Activated naive CD4-positive, alpha-beta T cell treated with anti-CD3 and anti-CD28 coated beads, Interleukin-2, amount 50 U/mL, for 24 hours (primary cell): ENCODE measurements around the gene SIGMAR1.

Experiments used
- H3K27ac Mint-ChIP-seq: one replicate; pipeline ENCODE4 v1.8.0; 2021; ENCODE audit warnings: mild to moderate bottlenecking, mixed read lengths
- H3K27me3 Mint-ChIP-seq: one replicate; pipeline ENCODE4 v1.8.0; 2021; ENCODE audit warnings: mixed read lengths
- H3K36me3 Mint-ChIP-seq: one replicate; pipeline ENCODE4 v1.8.0; 2021; ENCODE audit warnings: mixed read lengths
- H3K4me1 Mint-ChIP-seq: one replicate; pipeline ENCODE4 v1.8.0; 2021; ENCODE audit warnings: mixed read lengths
- H3K4me3 Mint-ChIP-seq: one replicate; pipeline ENCODE4 v1.8.0; 2021; ENCODE audit warnings: mild to moderate bottlenecking, mixed read lengths
- H3K9me3 Mint-ChIP-seq: one replicate; pipeline ENCODE4 v1.8.0; 2021; ENCODE audit warnings: mixed read lengths

The SIGMAR1 gene

GRCh38 chr9:34662526-34663302 lies 25.1 kb upstream of the SIGMAR1 start, which contains the start of gene CCL27:
Gene CCL27, minus strand, starts transcription at chr9:34662657. Its CDS starts 24 bp downstream, at chr9:34662633.
- Mint-ChIP-seq H3K9me3 (no peaks in the 10 kb centered on the region), H3K4me1 (peaks cover 50% of the 10 kb centered on the region), H3K27me3 (no peaks in the 10 kb centered on the region), H3K4me3 (peak within 1 kb of the TSS; percentile 26), H3K36me3 (peaks cover 2% of the 10 kb centered on the region), H3K27ac (peak within 1 kb of the TSS; percentile 84)

- Mint-ChIP-seq H3K9me3 (no peaks in the 10 kb centered on the region), H3K36me3 (peaks cover 2% of the 10 kb centered on the region), H3K27ac (no peak overlapping the region), H3K4me1 (peaks cover 48% of the 10 kb centered on the region), H3K4me3 (no peak overlapping the region), H3K27me3 (no peaks in the 10 kb centered on the region)
Measured at GRCh38 chr9:34659592-34660253, 22.1 kb upstream of the SIGMAR1 start.

DNA sequence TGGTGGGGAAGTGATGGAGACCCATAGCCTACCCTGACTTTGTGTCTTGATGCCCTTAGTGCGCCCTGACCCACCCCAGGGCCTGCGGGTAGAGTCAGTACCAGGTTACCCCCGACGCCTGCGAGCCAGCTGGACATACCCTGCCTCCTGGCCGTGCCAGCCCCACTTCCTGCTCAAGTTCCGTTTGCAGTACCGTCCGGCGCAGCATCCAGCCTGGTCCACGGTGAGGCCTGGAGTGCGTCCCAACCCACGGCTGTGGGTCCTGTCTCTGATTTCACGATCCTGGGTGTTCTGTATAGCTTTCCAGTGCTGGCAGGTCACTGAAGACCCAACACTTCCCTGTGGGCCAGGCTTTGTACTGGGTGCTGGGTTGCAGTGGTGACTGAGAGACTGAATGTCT lies 20.9 kb upstream of the SIGMAR1 start:
- Mint-ChIP-seq H3K9me3 (no peaks in the 10 kb centered on the region), H3K27ac (no peak overlapping the region), H3K4me3 (no peak overlapping the region), H3K4me1 (peaks cover 41% of the 10 kb centered on the region), H3K36me3 (peaks cover 2% of the 10 kb centered on the region), H3K27me3 (no peaks in the 10 kb centered on the region)

DNA sequence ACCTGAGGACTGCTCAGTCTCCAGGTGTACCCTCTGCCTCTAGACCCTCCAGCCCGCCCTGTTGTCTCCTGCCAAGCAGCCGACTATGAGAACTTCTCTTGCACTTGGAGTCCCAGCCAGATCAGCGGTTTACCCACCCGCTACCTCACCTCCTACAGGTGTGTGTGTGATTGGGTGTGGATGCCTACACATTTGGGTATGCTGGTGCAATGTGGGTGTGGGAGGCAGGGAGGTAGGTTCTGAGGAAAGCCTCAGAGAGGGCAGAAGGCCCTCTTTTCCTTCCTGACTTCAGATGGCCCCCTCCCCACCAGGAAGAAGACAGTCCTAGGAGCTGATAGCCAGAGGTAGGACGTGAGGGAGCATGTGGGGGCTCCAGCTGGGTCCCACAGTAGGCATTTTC lies 19.4 kb upstream of the SIGMAR1 start:
- no peak overlapping the region for H3K4me3 Mint-ChIP-seq
- H3K36me3 Mint-ChIP-seq = peaks cover 5% of the 10 kb centered on the region
- no peak overlapping the region for H3K27ac Mint-ChIP-seq
- no peaks in the 10 kb centered on the region for H3K27me3 Mint-ChIP-seq
- H3K4me1 Mint-ChIP-seq = peaks cover 41% of the 10 kb centered on the region
- no peaks in the 10 kb centered on the region for H3K9me3 Mint-ChIP-seq

- no peaks in the 10 kb centered on the region for H3K9me3 Mint-ChIP-seq
- H3K4me1 Mint-ChIP-seq = peaks cover 28% of the 10 kb centered on the region
- peaks cover 3% of the 10 kb centered on the region for H3K36me3 Mint-ChIP-seq
- H3K27ac Mint-ChIP-seq = no peak overlapping the region
- H3K4me3 Mint-ChIP-seq = no peak overlapping the region
- no peaks in the 10 kb centered on the region for H3K27me3 Mint-ChIP-seq
Measured at GRCh38 chr9:34655394-34655793, 17.8 kb upstream of the SIGMAR1 start.

- peaks cover 29% of the 10 kb centered on the region for H3K4me1 Mint-ChIP-seq
- no peak overlapping the region for H3K4me3 Mint-ChIP-seq
- peaks cover 3% of the 10 kb centered on the region for H3K36me3 Mint-ChIP-seq
- no peaks in the 10 kb centered on the region for H3K9me3 Mint-ChIP-seq
- peak overlapping the region; percentile 90 for H3K27ac Mint-ChIP-seq
- H3K27me3 Mint-ChIP-seq = no peaks in the 10 kb centered on the region
Measured at GRCh38 chr9:34654323-34655051, 16.9 kb upstream of the SIGMAR1 start.

- no peaks in the 10 kb centered on the region for H3K9me3 Mint-ChIP-seq
- H3K36me3 Mint-ChIP-seq = peaks cover 5% of the 10 kb centered on the region
- no peaks in the 10 kb centered on the region for H3K27me3 Mint-ChIP-seq
- no peak overlapping the region for H3K4me3 Mint-ChIP-seq
- peak overlapping the region; percentile 90 for H3K27ac Mint-ChIP-seq
- peaks cover 37% of the 10 kb centered on the region for H3K4me1 Mint-ChIP-seq
Measured at GRCh38 chr9:34653151-34654072, 15.8 kb upstream of the SIGMAR1 start.

GRCh38 chr9:34652602-34653000 lies 15.0 kb upstream of the SIGMAR1 start:
- Mint-ChIP-seq H3K27me3 (no peaks in the 10 kb centered on the region), H3K4me1 (peaks cover 45% of the 10 kb centered on the region), H3K27ac (peak overlapping the region; percentile 78), H3K36me3 (peaks cover 9% of the 10 kb centered on the region), H3K4me3 (no peak overlapping the region), H3K9me3 (no peaks in the 10 kb centered on the region)

DNA sequence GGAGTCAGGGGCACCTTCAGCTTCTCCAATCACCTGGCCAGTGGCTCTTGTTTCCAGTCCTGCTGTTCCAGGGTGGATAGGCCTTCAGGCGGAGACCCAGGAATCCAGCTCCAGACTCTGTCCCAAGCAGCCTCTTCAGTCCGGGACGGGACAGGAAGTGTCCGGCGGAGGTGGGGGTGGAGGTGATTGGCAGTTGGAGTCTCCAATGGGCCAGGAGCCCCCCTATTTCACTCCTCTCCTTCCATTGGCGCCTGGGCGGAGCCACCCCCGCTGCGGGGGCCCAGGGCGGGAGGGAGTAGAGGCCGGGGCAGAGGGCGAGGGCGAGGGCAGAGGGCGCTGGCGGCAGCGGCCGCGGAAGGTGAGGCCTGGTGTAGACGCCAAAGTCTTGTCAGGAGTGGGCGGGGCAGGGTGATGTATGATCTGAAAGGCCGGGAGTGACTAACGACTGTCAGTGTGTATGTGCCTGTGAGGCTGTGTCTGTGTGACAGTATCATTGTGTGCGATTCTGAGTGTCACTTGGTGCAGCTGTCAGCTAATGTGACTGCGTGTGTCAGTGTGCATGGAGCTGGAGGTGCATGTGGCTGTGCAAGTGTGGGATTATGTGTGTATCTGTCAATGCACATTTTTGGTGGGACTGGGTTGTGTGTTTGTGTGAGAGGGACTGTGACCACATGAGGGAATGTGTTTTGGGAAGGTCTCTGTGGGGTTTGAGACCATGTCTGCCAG lies 14.5 kb upstream of the SIGMAR1 start, which contains the start of gene IL11RA:
IL11RA (plus strand) TSS at position 310 of the 726 bp plus-strand sequence. CDS start 3,033 bp downstream, outside the sequence.
- H3K36me3 Mint-ChIP-seq = peaks cover 9% of the 10 kb centered on the region
- no peak within 1 kb of the TSS for H3K4me3 Mint-ChIP-seq
- peak within 1 kb of the TSS; percentile 78 for H3K27ac Mint-ChIP-seq
- H3K27me3 Mint-ChIP-seq = no peaks in the 10 kb centered on the region
- no peaks in the 10 kb centered on the region for H3K9me3 Mint-ChIP-seq
- H3K4me1 Mint-ChIP-seq = peaks cover 50% of the 10 kb centered on the region

GRCh38 chr9:34651321-34651720 lies 13.7 kb upstream of the SIGMAR1 start:
- H3K27ac Mint-ChIP-seq = no peak overlapping the region
- peaks cover 9% of the 10 kb centered on the region for H3K36me3 Mint-ChIP-seq
- peaks cover 53% of the 10 kb centered on the region for H3K4me1 Mint-ChIP-seq
- H3K4me3 Mint-ChIP-seq = no peak overlapping the region
- H3K27me3 Mint-ChIP-seq = no peaks in the 10 kb centered on the region
- H3K9me3 Mint-ChIP-seq = no peaks in the 10 kb centered on the region

DNA sequence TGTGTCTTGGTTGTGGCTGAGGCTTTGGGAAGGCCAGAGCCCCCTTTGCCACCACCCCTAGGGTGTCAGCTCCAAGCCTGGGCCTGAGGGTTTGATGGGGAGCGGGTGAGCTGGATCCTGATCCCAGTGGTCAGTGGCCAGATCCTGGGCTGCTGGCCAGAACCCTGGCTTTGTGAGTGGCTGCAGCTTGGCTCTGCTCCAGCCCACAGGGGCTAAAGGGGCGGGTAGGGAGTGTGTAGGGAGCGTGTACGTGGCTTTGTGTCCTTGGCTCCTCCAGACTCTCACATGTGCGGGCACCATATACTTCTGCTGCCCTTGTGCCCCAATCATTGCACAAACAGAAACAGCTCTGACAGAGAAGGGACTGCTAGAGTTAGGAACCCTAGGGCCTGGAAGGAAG lies 13.2 kb upstream of the SIGMAR1 start:
- Mint-ChIP-seq H3K9me3 (no peaks in the 10 kb centered on the region), H3K27me3 (no peaks in the 10 kb centered on the region), H3K4me1 (peaks cover 58% of the 10 kb centered on the region), H3K27ac (no peak overlapping the region), H3K4me3 (no peak overlapping the region), H3K36me3 (peaks cover 9% of the 10 kb centered on the region)

DNA sequence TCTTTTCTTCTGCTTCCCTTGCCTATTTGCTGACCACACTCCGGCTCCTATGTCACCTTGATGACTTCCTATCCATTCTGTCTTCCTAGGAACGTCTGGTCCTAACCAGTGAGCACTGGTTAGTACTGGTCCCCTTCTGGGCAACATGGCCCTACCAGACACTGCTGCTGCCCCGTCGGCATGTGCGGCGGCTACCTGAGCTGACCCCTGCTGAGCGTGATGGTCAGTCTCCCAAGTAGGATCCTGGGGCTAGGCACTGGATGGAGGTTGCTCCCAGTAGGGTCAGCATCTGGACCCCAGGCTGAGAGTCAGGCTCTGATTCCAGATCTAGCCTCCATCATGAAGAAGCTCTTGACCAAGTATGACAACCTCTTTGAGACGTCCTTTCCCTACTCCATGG lies 11.1 kb upstream of the SIGMAR1 start:
- H3K4me3 Mint-ChIP-seq = peak overlapping the region; percentile 93
- H3K27me3 Mint-ChIP-seq = no peaks in the 10 kb centered on the region
- H3K9me3 Mint-ChIP-seq = no peaks in the 10 kb centered on the region
- H3K36me3 Mint-ChIP-seq = peaks cover 9% of the 10 kb centered on the region
- H3K4me1 Mint-ChIP-seq = peaks cover 46% of the 10 kb centered on the region
- peak overlapping the region; percentile 61 for H3K27ac Mint-ChIP-seq

GRCh38 chr9:34647651-34648050 lies 10.1 kb upstream of the SIGMAR1 start:
- H3K27me3 Mint-ChIP-seq = no peaks in the 10 kb centered on the region
- peaks cover 6% of the 10 kb centered on the region for H3K36me3 Mint-ChIP-seq
- peaks cover 37% of the 10 kb centered on the region for H3K4me1 Mint-ChIP-seq
- H3K27ac Mint-ChIP-seq = peak overlapping the region; percentile 73
- no peaks in the 10 kb centered on the region for H3K9me3 Mint-ChIP-seq
- H3K4me3 Mint-ChIP-seq = peak overlapping the region; percentile 93

GRCh38 chr9:34647084-34647403 lies 9.5 kb upstream of the SIGMAR1 start:
- H3K27ac Mint-ChIP-seq = peak overlapping the region; percentile 73
- H3K27me3 Mint-ChIP-seq = no peaks in the 10 kb centered on the region
- no peaks in the 10 kb centered on the region for H3K9me3 Mint-ChIP-seq
- H3K4me3 Mint-ChIP-seq = peak overlapping the region; percentile 93
- H3K36me3 Mint-ChIP-seq = peaks cover 6% of the 10 kb centered on the region
- peaks cover 31% of the 10 kb centered on the region for H3K4me1 Mint-ChIP-seq
